Tongue (tissue), 2 donors: ENCODE data around the gene FLACC1. TPM values are rescaled to one million over a fixed set of nuclear protein-coding genes. Genes with fewer than 3 reads are reported as not detected.
"Not testable (repeated sequence)": the region's sequence is repeated elsewhere in the genome, so short reads cannot be mapped to it uniquely, and the experiment has no call there.

Experiments
- DNase-seq: peaks from one replicate; pipeline ENCODE4 v3.0.0-alpha.2; 2015
- total RNA-seq: library from RNA; depleted of rRNA; stranded (reverse); fragments of >200 nt; gene quantifications from one replicate; pipeline ENCODE4 v1.2.3, GENCODE V29; 2014

Gene FLACC1
- 0.72 TPM for total RNA-seq

GRCh38 chr2:201357221-201357620 is at the start of gene FLACC1:
TSS of gene FLACC1 (minus strand) at chr2:201357345. CDS start at chr2:201351404, 5,941 bp downstream.
- peak; percentile 89 for DNase-seq

GRCh38 chr2:201406077-201406662 is 49.0 kb upstream of the FLACC1 start:
- peak; percentile 31 for DNase-seq

- DNase-seq = no peak
These were observed 47.6 kb upstream of the FLACC1 start for GRCh38 chr2:201404699-201405280.

GRCh38 chr2:201403880-201404279 is 46.7 kb upstream of the FLACC1 start:
- DNase-seq = peak; percentile 35

- DNase-seq = no peak
These were observed 45.8 kb upstream of the FLACC1 start for GRCh38 chr2:201402651-201403562.

- DNase-seq = no peak
These were observed 44.7 kb upstream of the FLACC1 start for GRCh38 chr2:201401815-201402214.

GRCh38 chr2:201396595-201396994 is 39.5 kb upstream of the FLACC1 start:
- no peak for DNase-seq

GRCh38 chr2:201383136-201383535 is 26.0 kb upstream of the FLACC1 start:
- no peak for DNase-seq

- DNase-seq = peak; percentile 67
These were observed 21.6 kb upstream of the FLACC1 start for GRCh38 chr2:201378496-201379397.

- DNase-seq = no peak
These were observed 20.1 kb upstream of the FLACC1 start for GRCh38 chr2:201377218-201377617.

- DNase-seq = no peak
These were observed 12.6 kb upstream of the FLACC1 start for GRCh38 chr2:201369775-201370174.

GRCh38 chr2:201369318-201369717 is 12.2 kb upstream of the FLACC1 start:
- DNase-seq = not testable (repeated sequence)

GRCh38 chr2:201366146-201366545 is 9.0 kb upstream of the FLACC1 start:
- no peak for DNase-seq

- DNase-seq = peak; percentile 27
These were observed 6.9 kb upstream of the FLACC1 start for GRCh38 chr2:201363857-201364560.

GRCh38 chr2:201362396-201362795 is 5.3 kb upstream of the FLACC1 start:
- DNase-seq = no peak

GRCh38 chr2:201361078-201361733 is 4.1 kb upstream of the FLACC1 start:
- no peak for DNase-seq

- DNase-seq = no peak
These were observed 3.1 kb upstream of the FLACC1 start for GRCh38 chr2:201360256-201360655.

- DNase-seq = no peak
These were observed 1.5 kb upstream of the FLACC1 start for GRCh38 chr2:201358684-201359083.

- DNase-seq = no peak
These were observed 4.0 kb downstream of the FLACC1 start for GRCh38 chr2:201353116-201353515.

GRCh38 chr2:201350879-201351278 is 6.3 kb downstream of the FLACC1 start:
- DNase-seq = no peak

GRCh38 chr2:201349601-201350000 is 7.5 kb downstream of the FLACC1 start:
- DNase-seq = no peak
